Keratinocyte (primary cell): Measurements from ENCODE around the gene MBIP. TPM values are rescaled to one million over a fixed set of nuclear protein-coding genes. Genes with fewer than 3 reads are reported as not detected.

ENCODE experiments used
- DNase-seq: peaks from one replicate; pipeline ENCODE4 v3.0.0-alpha.2; 2011; ENCODE audit warnings: low read depth, missing footprints, low spot score
- FAIRE-seq: peaks from 2 replicates; lab custom pipeline; 2011; peaks lifted over from hg19 to GRCh38; lab: Jason Lieb, UNC
- H2AFZ ChIP-seq: 2 replicates; pipeline ENCODE4 v1.6.0; 2012; ENCODE audit warnings: low read length, control low read depth, inconsistent platforms; ENCODE audit not compliant: control insufficient read depth
- H3K27ac ChIP-seq: 2 replicates; pipeline ENCODE4 v1.5.1; 2011; ENCODE audit warnings: low read length; ENCODE audit not compliant: control insufficient read depth, insufficient read depth
- H3K27me3 ChIP-seq: 3 replicates; pipeline ENCODE4 v1.6.0; 2011; ENCODE audit warnings: low read length; ENCODE audit not compliant: control insufficient read depth, insufficient read depth; ENCODE audit errors: extremely low read depth
- H3K36me3 ChIP-seq, 2 experiments: 2 replicates in 1 of 2; 3 replicates in 1 of 2; pipeline ENCODE4 v1.5.1; 2011; ENCODE audit warnings: low read length in 2 of 2, mild to moderate bottlenecking in 1 of 2; ENCODE audit not compliant: control insufficient read depth in 2 of 2, insufficient read depth in 2 of 2; ENCODE audit errors: extremely low read depth in 1 of 2
- H3K4me1 ChIP-seq: 3 replicates; pipeline ENCODE4 v1.5.1; 2011; ENCODE audit warnings: low read length; ENCODE audit not compliant: control insufficient read depth, insufficient read depth; ENCODE audit errors: extremely low read depth
- H3K4me2 ChIP-seq: 3 replicates; pipeline ENCODE4 v1.6.0; 2011; ENCODE audit warnings: low read depth, low read length; ENCODE audit not compliant: control insufficient read depth, insufficient read depth; ENCODE audit errors: extremely low read depth
- H3K4me3 ChIP-seq, 3 experiments: fragments of 200-600 bp in 1 of 3; sonication (generic) in 1 of 3; 2 replicates in 2 of 3; 3 replicates in 1 of 3; pipeline ENCODE4 v1.5.1; 2011 to 2016; ENCODE audit warnings: low read length in 3 of 3, mild to moderate bottlenecking in 3 of 3, control low read depth in 2 of 3, inconsistent platforms in 1 of 3, low read depth in 1 of 3, mixed read lengths in 1 of 3, mixed run types in 1 of 3, moderate library complexity in 1 of 3; ENCODE audit not compliant: control insufficient read depth in 2 of 3, insufficient read depth in 2 of 3; ENCODE audit errors: extremely low read depth in 1 of 3
- H3K79me2 ChIP-seq: 2 replicates; pipeline ENCODE4 v1.6.0; 2012; ENCODE audit warnings: low read length; ENCODE audit not compliant: control insufficient read depth, insufficient read depth
- H3K9ac ChIP-seq: 3 replicates; pipeline ENCODE4 v1.6.0; 2011; ENCODE audit warnings: low read length; ENCODE audit not compliant: control insufficient read depth, insufficient read depth; ENCODE audit errors: extremely low read depth
- H3K9me1 ChIP-seq: 3 replicates; pipeline ENCODE4 v1.6.0; 2011; ENCODE audit warnings: low read length; ENCODE audit not compliant: control insufficient read depth, insufficient read depth; ENCODE audit errors: extremely low read depth
- H3K9me3 ChIP-seq: 2 replicates; pipeline ENCODE4 v1.5.1; 2012; ENCODE audit warnings: low read depth, low read length; ENCODE audit not compliant: control insufficient read depth
- H4K20me1 ChIP-seq: 3 replicates; pipeline ENCODE4 v1.6.0; 2011; ENCODE audit warnings: low read length; ENCODE audit not compliant: control insufficient read depth, insufficient read depth; ENCODE audit errors: extremely low read depth
- EZH2 ChIP-seq: IDR thresholded peaks from one replicate; pipeline ENCODE4 v1.6.1; 2012; ENCODE audit warnings: inconsistent platforms, mild to moderate bottlenecking, low read length, moderate library complexity
- dilution Hi-C: fragments of 300-500 bp; cut with MboI; formaldehyde crosslinking; loops from one replicate; pipeline ENCODE4 v1.7.0; 2020; ENCODE audit warnings: low sequenced_read_pairs; ENCODE audit not compliant: extremely low pct_ligation_motif_present
- polyA plus RNA-seq, 5 experiments: library from polyadenylated mRNA; depleted of rRNA in 3 of 5; stranded (reverse) in 3 of 5; stranded (forward) in 1 of 5; unstranded in 1 of 5; fragments of >200 nt; gene quantifications; 1 replicate in 1 of 5; 2 replicates in 3 of 5; 3 replicates in 1 of 5; pipeline versions ENCODE4 v1.2.1 to v1.2.3, GENCODE V29; 2011 to 2012; ENCODE audit warnings: missing spikeins in 2 of 5, low read depth in 1 of 5, low replicate concordance in 1 of 5
- TF ChIP-seq, protein P1 (sequence below), 3 experiments: IDR thresholded peaks in 1 of 3; conservative IDR thresholded peaks in 1 of 3; optimal IDR thresholded peaks in 1 of 3; 2 replicates in 2 of 3; 3 replicates in 1 of 3; pipeline versions ENCODE3 to v1.5.1; 2011; ENCODE audit warnings: low read length in 3 of 3, mild to moderate bottlenecking in 3 of 3, moderate library complexity in 2 of 3, control low read depth in 1 of 3, inconsistent platforms in 1 of 3; ENCODE audit not compliant: insufficient read depth in 2 of 3; ENCODE audit errors: extremely low read depth in 1 of 3

MBIP gene
- polyA plus RNA-seq, 1 donor (not counting 4 experiments of a cell fraction or from before 2014, with no cell fraction given): 28.3 TPM

DNA sequence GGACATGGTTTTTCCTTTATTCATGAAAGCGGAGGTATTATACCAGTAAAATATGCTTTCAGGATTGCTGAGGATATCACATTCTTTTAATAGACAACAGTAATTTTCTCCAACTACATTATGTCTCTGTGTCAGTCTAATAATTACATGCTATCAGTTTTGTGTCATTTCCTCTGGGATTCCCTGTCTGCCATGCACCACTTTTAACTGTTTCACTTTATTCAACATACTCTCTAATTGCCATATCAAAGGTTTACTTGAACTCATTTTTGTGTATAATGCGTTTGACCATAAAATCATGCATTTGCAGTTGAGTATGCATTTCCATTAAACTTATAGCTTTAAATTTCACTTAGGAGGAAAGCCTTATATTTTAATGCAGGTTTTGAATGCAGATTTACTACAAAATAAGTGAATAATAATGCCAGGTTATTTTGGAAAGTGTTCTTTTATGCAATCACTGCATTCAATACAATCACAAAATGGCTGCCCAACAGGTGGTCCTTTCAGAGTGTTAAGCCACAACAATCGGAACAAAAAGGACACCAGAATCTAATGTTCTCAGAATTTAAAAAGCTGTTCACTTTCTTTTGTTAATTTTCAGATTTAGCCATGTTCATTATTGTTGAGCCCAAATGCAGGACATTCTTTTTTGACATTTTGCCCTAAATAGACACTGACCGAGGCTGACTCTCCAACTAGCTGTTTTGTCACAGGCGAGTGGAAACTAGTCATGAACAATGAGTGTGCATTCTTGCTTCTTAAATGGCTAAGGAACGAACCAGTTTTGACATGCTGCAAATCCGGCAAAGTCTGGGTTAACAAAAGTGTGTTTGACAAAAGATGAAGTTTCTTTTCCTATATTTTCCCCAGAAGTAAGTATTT is 40.9 kb downstream of the MBIP start:
- TF ChIP-seq EZH2: no peak
- TF ChIP-seq, protein P1, sequence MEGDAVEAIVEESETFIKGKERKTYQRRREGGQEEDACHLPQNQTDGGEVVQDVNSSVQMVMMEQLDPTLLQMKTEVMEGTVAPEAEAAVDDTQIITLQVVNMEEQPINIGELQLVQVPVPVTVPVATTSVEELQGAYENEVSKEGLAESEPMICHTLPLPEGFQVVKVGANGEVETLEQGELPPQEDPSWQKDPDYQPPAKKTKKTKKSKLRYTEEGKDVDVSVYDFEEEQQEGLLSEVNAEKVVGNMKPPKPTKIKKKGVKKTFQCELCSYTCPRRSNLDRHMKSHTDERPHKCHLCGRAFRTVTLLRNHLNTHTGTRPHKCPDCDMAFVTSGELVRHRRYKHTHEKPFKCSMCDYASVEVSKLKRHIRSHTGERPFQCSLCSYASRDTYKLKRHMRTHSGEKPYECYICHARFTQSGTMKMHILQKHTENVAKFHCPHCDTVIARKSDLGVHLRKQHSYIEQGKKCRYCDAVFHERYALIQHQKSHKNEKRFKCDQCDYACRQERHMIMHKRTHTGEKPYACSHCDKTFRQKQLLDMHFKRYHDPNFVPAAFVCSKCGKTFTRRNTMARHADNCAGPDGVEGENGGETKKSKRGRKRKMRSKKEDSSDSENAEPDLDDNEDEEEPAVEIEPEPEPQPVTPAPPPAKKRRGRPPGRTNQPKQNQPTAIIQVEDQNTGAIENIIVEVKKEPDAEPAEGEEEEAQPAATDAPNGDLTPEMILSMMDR (optimal IDR thresholded peaks at IDR 0.05 in 1 of 3, IDR thresholded peaks at IDR 0.05 in 1 of 3, conservative IDR thresholded peaks at IDR 0.05 in 1 of 3; ENCODE audit: extremely low read depth in 1 of 3, insufficient read depth in 2 of 3, low read length in 3 of 3): no peak
- Histone ChIP-seq H3K4me1 (peaks cover 14% of the 10 kb centered on the region), H2AFZ (peak overlapping the region; percentile 78), H4K20me1 (no peaks in the 10 kb centered on the region), H3K9me3 (no peaks in the 10 kb centered on the region), H3K9ac (no peak overlapping the region), H3K9me1 (no peaks in the 10 kb centered on the region), H3K27me3 (no peaks in the 10 kb centered on the region), H3K4me3 (peak overlapping the region in 1 of 3 experiments; percentile 18), H3K36me3 (no peaks in the 10 kb centered on the region), H3K79me2 (no peaks in the 10 kb centered on the region), H3K27ac (peak overlapping the region; percentile 39), H3K4me2 (peak overlapping the region; percentile 83)
- no peak for DNase-seq
- dilution Hi-C loops: no loop called here
- FAIRE-seq: peak; percentile 96

DNA sequence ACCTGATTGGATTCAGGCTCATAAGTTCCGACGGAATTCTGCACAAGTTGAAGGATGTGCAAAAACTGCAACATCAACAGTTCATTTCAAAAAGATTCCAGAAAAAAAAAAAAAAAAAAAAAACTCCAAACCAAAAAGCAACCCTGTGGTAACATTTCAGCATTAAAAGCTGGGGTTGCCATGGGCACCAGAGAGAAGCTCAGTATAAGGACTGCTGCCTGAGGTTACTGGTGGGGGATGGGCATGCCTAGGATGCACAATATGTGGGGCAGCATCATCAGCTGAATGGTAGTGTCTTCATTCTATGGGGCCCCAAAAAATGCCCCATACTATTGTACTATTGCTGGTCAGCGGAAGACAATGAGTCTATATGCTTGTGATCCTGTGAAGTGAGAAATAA is 44.7 kb downstream of the MBIP start:
- Histone ChIP-seq H3K9me1 (no peaks in the 10 kb centered on the region), H3K79me2 (no peaks in the 10 kb centered on the region), H3K9ac (no peak overlapping the region), H3K4me3 (no peak overlapping the region), H3K27ac (no peak overlapping the region), H2AFZ (no peak overlapping the region), H4K20me1 (no peaks in the 10 kb centered on the region), H3K9me3 (no peaks in the 10 kb centered on the region), H3K4me2 (no peak overlapping the region), H3K4me1 (peaks cover 20% of the 10 kb centered on the region), H3K27me3 (peaks cover 4% of the 10 kb centered on the region), H3K36me3 (no peaks in the 10 kb centered on the region)
- no peak for TF ChIP-seq EZH2
- TF ChIP-seq, protein P1 (optimal IDR thresholded peaks at IDR 0.05 in 1 of 3, IDR thresholded peaks at IDR 0.05 in 1 of 3, conservative IDR thresholded peaks at IDR 0.05 in 1 of 3; ENCODE audit: extremely low read depth in 1 of 3, insufficient read depth in 2 of 3, low read length in 3 of 3): no peak
- no peak for DNase-seq
- dilution Hi-C loops: no loop called here
- FAIRE-seq: no peak
